Vagina (tissue), 2 donors: ENCODE results near the gene RUNX2.

Source experiments
- POLR2A ChIP-seq, 2 donors: fragments of 450-650 bp; IDR thresholded peaks; one replicate each; pipeline ENCODE4 v1.6.1; 2017; ENCODE audit warnings: antibody characterized with exemption in 2 of 2, mild to moderate bottlenecking in 2 of 2, moderate library complexity in 2 of 2
- TF ChIP-seq, protein P1 (sequence below), 3 experiments: fragments of 450-650 bp in 2 of 3; fragments of 200-600 bp in 1 of 3; sonication (generic) in 1 of 3; IDR thresholded peaks; one replicate each; pipeline ENCODE4 v1.5.1; 2017 to 2019; ENCODE audit warnings: antibody characterized with exemption in 3 of 3, mild to moderate bottlenecking in 2 of 3, moderate library complexity in 2 of 3

DNA sequence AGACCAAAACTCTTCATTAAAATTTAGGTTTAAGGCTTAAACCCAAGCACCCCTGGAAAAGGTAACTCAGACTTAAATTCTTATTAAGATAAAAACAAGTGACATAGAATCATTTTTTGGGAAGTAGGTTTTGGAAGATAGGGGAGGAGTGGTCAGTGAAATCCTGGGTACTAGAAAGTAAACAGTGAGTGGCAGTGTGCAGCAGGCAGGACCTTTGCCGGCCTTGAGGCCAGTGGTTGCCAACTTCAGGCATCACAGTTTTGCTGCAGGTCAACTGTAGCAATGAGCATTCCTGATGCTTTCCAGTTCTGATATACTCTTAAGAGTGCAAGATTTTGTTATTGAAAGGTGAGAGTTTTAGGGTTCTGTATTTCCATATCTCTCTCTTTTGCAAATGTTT is 118.9 kb downstream of the RUNX2 start:
- TF ChIP-seq, protein P1, sequence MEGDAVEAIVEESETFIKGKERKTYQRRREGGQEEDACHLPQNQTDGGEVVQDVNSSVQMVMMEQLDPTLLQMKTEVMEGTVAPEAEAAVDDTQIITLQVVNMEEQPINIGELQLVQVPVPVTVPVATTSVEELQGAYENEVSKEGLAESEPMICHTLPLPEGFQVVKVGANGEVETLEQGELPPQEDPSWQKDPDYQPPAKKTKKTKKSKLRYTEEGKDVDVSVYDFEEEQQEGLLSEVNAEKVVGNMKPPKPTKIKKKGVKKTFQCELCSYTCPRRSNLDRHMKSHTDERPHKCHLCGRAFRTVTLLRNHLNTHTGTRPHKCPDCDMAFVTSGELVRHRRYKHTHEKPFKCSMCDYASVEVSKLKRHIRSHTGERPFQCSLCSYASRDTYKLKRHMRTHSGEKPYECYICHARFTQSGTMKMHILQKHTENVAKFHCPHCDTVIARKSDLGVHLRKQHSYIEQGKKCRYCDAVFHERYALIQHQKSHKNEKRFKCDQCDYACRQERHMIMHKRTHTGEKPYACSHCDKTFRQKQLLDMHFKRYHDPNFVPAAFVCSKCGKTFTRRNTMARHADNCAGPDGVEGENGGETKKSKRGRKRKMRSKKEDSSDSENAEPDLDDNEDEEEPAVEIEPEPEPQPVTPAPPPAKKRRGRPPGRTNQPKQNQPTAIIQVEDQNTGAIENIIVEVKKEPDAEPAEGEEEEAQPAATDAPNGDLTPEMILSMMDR (IDR thresholded peaks at IDR 0.05), result no peak
- TF ChIP-seq POLR2A (IDR thresholded peaks at IDR 0.05), result no peak
